Sigmoid colon (tissue), 3 donors: ENCODE data around the gene AZIN2.
"Not testable (repeated sequence)": the region's sequence is repeated elsewhere in the genome, so short reads cannot be mapped to it uniquely, and the experiment has no call there.

Source experiments
- POLR2A ChIP-seq, 2 donors: fragments of 450-650 bp; IDR thresholded peaks; one replicate each; pipeline ENCODE4 v1.6.1; 2016; ENCODE audit warnings: antibody characterized with exemption in 2 of 2, mild to moderate bottlenecking in 2 of 2, moderate library complexity in 2 of 2
- TF ChIP-seq, protein P1 (sequence below), 4 experiments: fragments of 450-650 bp in 3 of 4; fragments of 200-600 bp in 1 of 4; IDR thresholded peaks; one replicate each; pipeline ENCODE4 v1.5.1; 2016 to 2019; ENCODE audit warnings: antibody characterized with exemption in 4 of 4, mild to moderate bottlenecking in 3 of 4, moderate library complexity in 2 of 4

DNA sequence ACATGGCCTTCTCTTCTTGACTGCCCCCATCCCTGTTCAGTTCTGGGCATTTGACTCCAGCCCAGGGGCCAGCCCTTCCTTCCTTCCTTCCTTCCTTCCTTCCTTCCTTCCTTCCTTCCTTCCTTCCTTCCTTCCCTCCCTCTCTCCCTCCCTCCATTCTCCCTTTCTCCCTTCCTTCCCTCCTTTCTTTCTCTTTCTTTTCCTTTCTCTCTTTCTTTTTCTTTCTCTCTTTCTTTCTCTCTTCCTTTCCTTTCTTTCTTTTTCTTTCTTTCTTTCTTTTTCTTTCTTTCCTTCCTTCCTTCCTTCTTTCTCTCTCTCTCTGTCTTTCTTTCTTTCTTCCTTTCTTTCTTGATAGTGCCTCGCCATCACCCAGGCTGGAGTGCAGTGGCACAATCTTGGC, 55.1 kb downstream of the AZIN2 start:
- TF ChIP-seq, protein P1, sequence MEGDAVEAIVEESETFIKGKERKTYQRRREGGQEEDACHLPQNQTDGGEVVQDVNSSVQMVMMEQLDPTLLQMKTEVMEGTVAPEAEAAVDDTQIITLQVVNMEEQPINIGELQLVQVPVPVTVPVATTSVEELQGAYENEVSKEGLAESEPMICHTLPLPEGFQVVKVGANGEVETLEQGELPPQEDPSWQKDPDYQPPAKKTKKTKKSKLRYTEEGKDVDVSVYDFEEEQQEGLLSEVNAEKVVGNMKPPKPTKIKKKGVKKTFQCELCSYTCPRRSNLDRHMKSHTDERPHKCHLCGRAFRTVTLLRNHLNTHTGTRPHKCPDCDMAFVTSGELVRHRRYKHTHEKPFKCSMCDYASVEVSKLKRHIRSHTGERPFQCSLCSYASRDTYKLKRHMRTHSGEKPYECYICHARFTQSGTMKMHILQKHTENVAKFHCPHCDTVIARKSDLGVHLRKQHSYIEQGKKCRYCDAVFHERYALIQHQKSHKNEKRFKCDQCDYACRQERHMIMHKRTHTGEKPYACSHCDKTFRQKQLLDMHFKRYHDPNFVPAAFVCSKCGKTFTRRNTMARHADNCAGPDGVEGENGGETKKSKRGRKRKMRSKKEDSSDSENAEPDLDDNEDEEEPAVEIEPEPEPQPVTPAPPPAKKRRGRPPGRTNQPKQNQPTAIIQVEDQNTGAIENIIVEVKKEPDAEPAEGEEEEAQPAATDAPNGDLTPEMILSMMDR (IDR thresholded peaks at IDR 0.05) = not testable (repeated sequence)
- not testable (repeated sequence) for TF ChIP-seq POLR2A (IDR thresholded peaks at IDR 0.05)
